Dermis lymphatic vessel endothelial cell (primary cell): ENCODE results near the gene CALCR. TPM values are rescaled to one million over a fixed set of nuclear protein-coding genes. Genes with fewer than 3 reads are reported as not detected.

Experiments
- total RNA-seq: library from RNA; depleted of rRNA; stranded (reverse); fragments of >200 nt; gene quantifications from 2 replicates; pipeline ENCODE4 v1.2.1, GENCODE V29; 2014

CALCR gene
- not detected in 2 replicates for total RNA-seq

GRCh38 chr7:93574646-93575554 is at the start of gene CALCR:
CALCR (minus strand) TSS chr7:93574724; CDS start chr7:93486981, 87,743 bp downstream.

